Activated CD8-positive, alpha-beta T cell treated with anti-CD3 and anti-CD28 coated beads for 36 hours (primary cell): ENCODE results near the gene ZNF532. TPM values are rescaled to one million over a fixed set of nuclear protein-coding genes. Genes with fewer than 3 reads are reported as not detected.

Experiments
- ATAC-seq: fragments of 200-7000 bp; cut with Tn5 transposase; one replicate; pipeline ENCODE4 v1.10.0; 2021; ENCODE audit warnings: mild to moderate bottlenecking, moderate library complexity
- CTCF ChIA-PET: fragments of 350-600 bp; sonication (Branson Sonifier 250); formaldehyde crosslinking; loops from one replicate; lab custom pipeline; 2021; ENCODE audit warnings: antibody characterized with exemption; lab: Charles Lee
- POLR2A ChIA-PET: fragments of 350-600 bp; sonication (Branson Sonifier 250); formaldehyde crosslinking; loops from one replicate; lab custom pipeline; 2021; ENCODE audit warnings: antibody characterized with exemption; lab: Charles Lee
- DNase-seq: peaks from one replicate; pipeline ENCODE4 v3.0.0-alpha.2; 2020
- H3K27ac Mint-ChIP-seq: one replicate; pipeline ENCODE4 v1.8.0; 2021; ENCODE audit warnings: mild to moderate bottlenecking, mixed read lengths
- H3K27me3 Mint-ChIP-seq: one replicate; pipeline ENCODE4 v1.8.0; 2021; ENCODE audit warnings: mixed read lengths
- H3K36me3 Mint-ChIP-seq: one replicate; pipeline ENCODE4 v1.8.0; 2021; ENCODE audit warnings: low read depth, mixed read lengths
- H3K4me1 Mint-ChIP-seq: one replicate; pipeline ENCODE4 v1.8.0; 2021; ENCODE audit warnings: low read depth, mixed read lengths
- H3K4me3 Mint-ChIP-seq: one replicate; pipeline ENCODE4 v1.8.0; 2021; ENCODE audit warnings: mild to moderate bottlenecking, moderate library complexity, mixed read lengths
- H3K9me3 Mint-ChIP-seq: one replicate; pipeline ENCODE4 v1.8.0; 2021; ENCODE audit warnings: mixed read lengths
- CTCF ChIP-seq: fragments of 200-600 bp; IDR thresholded peaks from one replicate; pipeline ENCODE4 v1.8.0; 2022; ENCODE audit warnings: antibody characterized with exemption, mild to moderate bottlenecking
- intact Hi-C: fragments of 100-400 bp; cut with micrococcal nuclease; formaldehyde crosslinking; loops from one replicate; pipeline ENCODE4 v1.10.0; 2022
- total RNA-seq, 2 experiments: library from RNA; stranded (reverse); gene quantifications; one replicate each; pipeline ENCODE4 v1.2.3, GENCODE V29; 2021

The ZNF532 gene
- total RNA-seq, 2 experiments from 2014 or later: 1.3 to 1.8 TPM

GRCh38 chr18:58903533-58903932 lies 38.9 kb downstream of the ZNF532 start:
- H3K27ac Mint-ChIP-seq: no peak overlapping the region
- TF ChIP-seq CTCF: no peak
- POLR2A ChIA-PET: no interaction called here
- peaks cover 14% of the 10 kb centered on the region for H3K27me3 Mint-ChIP-seq
- no peak for ATAC-seq
- intact Hi-C loops: no loop called here
- H3K9me3 Mint-ChIP-seq: no peaks in the 10 kb centered on the region
- H3K4me3 Mint-ChIP-seq: no peak overlapping the region
- H3K4me1 Mint-ChIP-seq: no peaks in the 10 kb centered on the region
- no peak for DNase-seq
- CTCF ChIA-PET: no interaction called here
- no peaks in the 10 kb centered on the region for H3K36me3 Mint-ChIP-seq

- intact Hi-C loops: no loop called here
- Mint-ChIP-seq H3K27ac (no peak overlapping the region), H3K36me3 (no peaks in the 10 kb centered on the region), H3K4me1 (no peaks in the 10 kb centered on the region), H3K27me3 (peaks cover 20% of the 10 kb centered on the region), H3K4me3 (no peak overlapping the region), H3K9me3 (no peaks in the 10 kb centered on the region)
- ChIA-PET CTCF (interaction anchor here (1.0 kb wide), 1 partner anchor 16 kb away, joined by 3 read pairs; no protein-coding TSS in a partner anchor), POLR2A (no interaction called here)
- TF ChIP-seq CTCF: no peak
- ATAC-seq (no peak), DNase-seq (no peak)
These were observed 41.2 kb downstream of the ZNF532 start for GRCh38 chr18:58905777-58906428.

GRCh38 chr18:58908006-58908405 lies 43.3 kb downstream of the ZNF532 start:
- POLR2A ChIA-PET: interaction anchor here (1.1 kb wide), 1 partner anchor 33 kb away, joined by 3 read pairs; no protein-coding TSS in a partner anchor

GRCh38 chr18:58909521-58909920 lies 44.8 kb downstream of the ZNF532 start:
- ChIA-PET POLR2A (no interaction called here), CTCF (no interaction called here)
- DNase-seq (no peak), ATAC-seq (no peak)
- intact Hi-C loops: no loop called here
- peaks cover 20% of the 10 kb centered on the region for H3K27me3 Mint-ChIP-seq
- no peaks in the 10 kb centered on the region for H3K36me3 Mint-ChIP-seq
- H3K27ac Mint-ChIP-seq: no peak overlapping the region
- no peaks in the 10 kb centered on the region for H3K4me1 Mint-ChIP-seq
- TF ChIP-seq CTCF: no peak
- no peak overlapping the region for H3K4me3 Mint-ChIP-seq
- no peaks in the 10 kb centered on the region for H3K9me3 Mint-ChIP-seq

More at GRCh38 chr18:58908006-58908405, 43.3 kb downstream of the ZNF532 start:
- no peak for DNase-seq
- no peak overlapping the region for H3K27ac Mint-ChIP-seq
- no peak overlapping the region for H3K4me3 Mint-ChIP-seq
- no peaks in the 10 kb centered on the region for H3K36me3 Mint-ChIP-seq
- TF ChIP-seq CTCF: no peak
- no peaks in the 10 kb centered on the region for H3K4me1 Mint-ChIP-seq
- CTCF ChIA-PET: no interaction called here
- intact Hi-C loops: no loop called here
- H3K27me3 Mint-ChIP-seq: peaks cover 22% of the 10 kb centered on the region
- no peaks in the 10 kb centered on the region for H3K9me3 Mint-ChIP-seq
- ATAC-seq: no peak

GRCh38 chr18:58911241-58911640 lies 46.6 kb downstream of the ZNF532 start:
- ATAC-seq (no peak), DNase-seq (no peak)
- H3K27me3 Mint-ChIP-seq: peaks cover 18% of the 10 kb centered on the region
- TF ChIP-seq CTCF: no peak
- H3K4me3 Mint-ChIP-seq: no peak overlapping the region
- intact Hi-C loops: no loop called here
- H3K36me3 Mint-ChIP-seq: no peaks in the 10 kb centered on the region
- no peak overlapping the region for H3K27ac Mint-ChIP-seq
- ChIA-PET POLR2A (interaction anchor here (1.0 kb wide), 1 partner anchor 27 kb away, joined by 3 read pairs; no protein-coding TSS in a partner anchor), CTCF (interaction anchor here (1.1 kb wide), 1 partner anchor 12 kb away, joined by 3 read pairs; no protein-coding TSS in a partner anchor)
- no peaks in the 10 kb centered on the region for H3K9me3 Mint-ChIP-seq
- no peaks in the 10 kb centered on the region for H3K4me1 Mint-ChIP-seq
